HG03095 (cell line): ENCODE results near the gene MTCL1.

Source experiments
- ATAC-seq: cut with Tn5 transposase; IDR thresholded peaks from one replicate; pipeline ENCODE4 v1.9.1; 2021; ENCODE audit warnings: moderate library complexity; ENCODE audit not compliant: unreplicated experiment

MTCL1 gene

GRCh38 chr18:8788503-8789429 lies 83.4 kb downstream of the MTCL1 start:
- ATAC-seq: no peak

DNA sequence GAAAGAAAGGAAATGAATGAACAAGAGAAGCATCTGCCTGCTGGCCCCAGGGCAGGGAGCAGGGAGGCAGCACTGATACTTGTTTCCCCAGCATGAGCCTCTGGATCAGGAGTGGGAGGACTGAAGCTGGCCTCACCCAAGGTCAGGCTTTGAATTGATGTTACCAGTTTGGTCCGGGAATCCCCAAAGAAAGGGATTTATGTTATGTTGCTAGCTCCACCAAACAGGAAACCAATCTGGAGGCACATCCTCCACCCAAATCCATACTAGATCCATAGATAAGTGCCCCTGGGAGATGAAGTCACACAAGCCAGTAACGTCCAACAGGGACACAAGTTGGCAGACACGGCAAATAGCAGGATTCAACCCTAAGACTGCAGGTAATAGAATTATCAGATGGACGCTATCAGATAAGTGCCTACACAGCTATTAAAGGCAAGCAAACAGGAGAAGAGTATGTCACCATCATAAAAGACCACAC lies 85.9 kb downstream of the MTCL1 start:
- ATAC-seq: no peak

- no peak for ATAC-seq
Measured at GRCh38 chr18:8792688-8793316, 87.4 kb downstream of the MTCL1 start.

DNA sequence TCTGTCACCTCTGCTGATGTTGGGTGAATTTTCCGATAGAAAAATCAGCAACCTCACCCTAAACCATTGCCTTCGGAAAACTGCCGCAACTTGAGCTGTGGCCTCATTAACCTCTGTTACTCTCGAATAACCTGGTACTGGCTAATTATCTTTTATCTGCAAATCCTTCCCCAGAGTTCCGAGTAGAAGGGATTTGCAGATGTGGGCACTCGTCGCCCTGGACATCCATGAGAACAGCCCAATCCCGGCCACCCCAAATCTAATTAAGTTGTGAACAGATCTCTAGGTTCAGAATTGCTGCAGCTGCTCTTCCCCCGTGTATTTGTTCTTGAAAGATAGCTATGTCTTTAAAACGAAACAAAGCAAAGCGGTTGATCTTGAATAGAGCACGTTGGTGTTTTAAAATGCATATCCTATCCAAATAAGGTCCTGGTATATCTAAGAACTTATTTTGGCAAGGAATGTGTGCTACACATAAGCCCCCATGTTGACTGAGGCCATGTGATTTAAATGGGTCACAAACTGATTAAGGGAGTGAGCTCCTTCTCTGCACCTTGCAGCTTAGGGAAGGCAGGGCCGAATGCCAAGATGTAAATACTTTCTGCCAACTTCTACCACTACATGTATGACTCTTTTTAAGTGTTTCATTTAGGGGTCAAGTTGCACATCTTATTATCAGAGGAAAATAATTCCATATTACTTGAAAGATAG lies 88.2 kb downstream of the MTCL1 start:
- ATAC-seq: no peak

- ATAC-seq: no peak
Measured at GRCh38 chr18:8794156-8794933, 89.0 kb downstream of the MTCL1 start.

DNA sequence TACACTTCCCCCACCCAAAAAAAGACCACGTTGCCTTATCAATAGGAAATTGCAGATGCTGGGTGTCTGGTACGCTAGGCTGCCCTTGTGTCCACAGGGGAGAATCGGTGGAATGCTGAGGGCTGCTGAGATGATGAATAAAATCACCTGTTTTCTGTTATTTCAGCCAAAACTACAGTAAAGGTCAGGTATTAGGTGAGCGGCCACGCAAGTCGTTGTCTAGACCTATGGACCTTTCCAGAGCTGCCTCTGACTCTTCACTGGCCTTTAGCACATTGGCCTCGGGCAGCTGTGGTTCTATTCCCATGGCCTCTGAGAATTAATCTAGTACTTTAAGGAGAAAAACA lies 89.6 kb downstream of the MTCL1 start:
- ATAC-seq: no peak

DNA sequence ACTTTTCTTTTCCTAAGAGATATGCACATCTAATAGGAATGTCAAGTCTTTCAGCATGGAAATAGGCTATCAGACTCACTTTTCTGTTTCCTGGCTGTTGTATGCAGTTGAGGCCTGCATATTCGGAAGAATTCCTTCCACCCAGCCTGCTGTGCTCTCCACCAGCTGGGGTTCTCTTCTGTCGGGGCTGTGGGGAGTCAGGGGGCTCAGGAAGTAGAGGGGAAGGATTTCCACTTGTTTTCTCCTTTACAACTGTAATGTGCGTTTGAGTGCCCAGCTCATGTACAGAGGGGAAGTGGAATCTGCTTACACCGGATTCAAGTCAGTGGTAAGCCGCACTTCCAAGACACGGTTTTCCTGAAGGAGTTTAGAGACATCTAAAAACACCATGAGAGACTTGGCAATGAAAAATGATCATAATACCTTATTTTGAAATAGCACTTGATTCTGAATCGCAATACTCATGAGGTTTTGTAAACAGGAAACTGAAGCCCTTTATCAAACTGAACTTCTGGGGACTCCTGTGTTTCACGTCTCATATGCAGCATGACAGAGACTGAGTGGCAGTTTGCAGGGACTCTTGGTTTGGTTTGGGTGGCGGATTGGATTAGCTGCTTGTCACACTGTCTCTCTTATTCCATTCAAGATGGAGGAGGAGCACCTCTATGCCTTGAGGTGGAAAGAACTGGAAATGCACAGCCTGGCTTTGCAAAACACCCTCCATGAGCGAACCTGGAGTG lies 90.4 kb downstream of the MTCL1 start:
- no peak for ATAC-seq

GRCh38 chr18:8797206-8797605 lies 91.8 kb downstream of the MTCL1 start:
- no peak for ATAC-seq

GRCh38 chr18:8799001-8799400 lies 93.6 kb downstream of the MTCL1 start:
- ATAC-seq: no peak

- ATAC-seq: no peak
Measured at GRCh38 chr18:8799596-8800441, 94.5 kb downstream of the MTCL1 start.

- ATAC-seq: no peak
Measured at GRCh38 chr18:8800445-8800844, 95.1 kb downstream of the MTCL1 start.

GRCh38 chr18:8800876-8801262 lies 95.5 kb downstream of the MTCL1 start:
- ATAC-seq: no peak

DNA sequence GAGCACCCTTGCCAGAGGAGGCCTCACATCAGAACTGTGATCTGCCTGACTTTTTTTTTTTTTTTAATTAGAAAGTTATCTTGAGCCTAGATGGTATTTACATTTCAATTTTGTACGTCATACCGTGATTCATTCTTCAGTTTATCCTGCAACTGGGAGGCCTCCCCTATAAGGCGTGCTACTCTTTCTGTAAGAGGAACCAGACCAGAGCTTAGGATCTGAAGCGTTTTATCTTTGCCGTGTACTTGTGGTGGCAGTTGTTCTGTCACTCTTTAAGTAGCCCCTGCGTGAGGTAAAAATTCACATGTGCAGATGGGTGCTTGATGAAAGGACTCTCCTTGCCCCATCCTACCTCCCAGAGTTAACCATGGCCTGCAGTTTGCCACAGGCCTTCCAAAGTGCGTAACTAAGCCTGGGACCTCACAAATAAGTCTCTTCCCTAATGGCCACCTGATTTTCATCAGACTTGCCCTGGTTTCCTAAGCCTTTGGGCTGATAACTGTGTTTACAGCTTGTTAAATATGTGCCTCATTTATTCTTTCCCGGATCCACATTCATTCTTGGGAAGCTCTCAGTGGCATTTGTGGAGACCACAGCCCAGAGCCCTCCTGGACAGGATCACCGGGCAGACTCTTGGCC lies 96.0 kb downstream of the MTCL1 start:
- ATAC-seq: no peak

- no peak for ATAC-seq
Measured at GRCh38 chr18:8802017-8802672, 96.8 kb downstream of the MTCL1 start.

- no peak for ATAC-seq
Measured at GRCh38 chr18:8803063-8803795, 97.9 kb downstream of the MTCL1 start.

- no peak for ATAC-seq
Measured at GRCh38 chr18:8803957-8804356, 98.6 kb downstream of the MTCL1 start.

DNA sequence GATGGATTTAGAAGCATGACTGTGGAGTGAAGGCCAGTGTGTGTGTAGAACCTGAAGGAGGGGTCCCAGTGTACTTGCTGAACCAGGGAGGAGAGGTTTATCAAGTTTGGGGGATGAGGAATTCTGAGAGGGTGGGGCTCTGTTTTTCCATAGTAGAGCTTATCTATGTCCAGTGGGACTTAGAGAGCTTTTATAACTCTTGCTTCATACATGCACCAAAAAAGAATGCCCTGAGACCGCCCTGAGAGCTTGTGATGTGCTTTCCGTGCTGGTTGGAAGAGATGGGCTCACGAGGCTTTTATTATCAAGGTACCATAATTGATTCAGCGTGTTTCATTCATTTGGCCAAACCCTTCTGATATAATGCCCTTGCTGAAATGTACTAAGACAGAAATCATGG lies 100.2 kb downstream of the MTCL1 start:
- ATAC-seq: no peak
